K562 (cell line): ENCODE measurements around the gene SETD5. TPM values are rescaled to one million over a fixed set of nuclear protein-coding genes. Genes with fewer than 3 reads are reported as not detected.

Experiments used
- ASH1L ChIP-seq: fragments of 450-650 bp; IDR thresholded peaks from 2 replicates; pipeline ENCODE4 v1.6.1; 2018; ENCODE audit warnings: borderline replicate concordance, mild to moderate bottlenecking, low read depth; ENCODE audit not compliant: partially characterized antibody
- DIDO1 ChIP-seq: fragments of 450-650 bp; IDR thresholded peaks from 2 replicates; pipeline ENCODE4 v1.6.1; 2016; ENCODE audit warnings: low read depth, missing biosample characterization, missing genetic modification characterization
- ESRRB ChIP-seq: fragments of 250-450 bp; sonication (Bioruptor Pico); IDR thresholded peaks from 2 replicates; pipeline ENCODE4 v1.5.0; 2020; ENCODE audit warnings: mild to moderate bottlenecking, moderate library complexity, borderline replicate concordance
- ETV6 ChIP-seq, 3 experiments: fragments of 150-350 bp in 1 of 3; sonication (generic) in 1 of 3; formaldehyde crosslinking in 1 of 3; IDR thresholded peaks; 2 replicates each; pipeline versions ENCODE4 v1.6.1 to v1.8.0; 2014 to 2022; ENCODE audit warnings: borderline replicate concordance in 2 of 3, low read depth in 2 of 3, antibody characterized with exemption in 1 of 3, low read length in 1 of 3, mild to moderate bottlenecking in 1 of 3, missing genetic modification reagents in 1 of 3
- HNRNPH1 ChIP-seq: fragments of 200-400 bp; formaldehyde crosslinking; optimal IDR thresholded peaks from 2 replicates; pipeline ENCODE3; 2017; ENCODE audit warnings: low read depth, mild to moderate bottlenecking, low read length, moderate library complexity
- KDM4B ChIP-seq, 2 experiments: fragments of 450-650 bp in 1 of 2; sonication (generic) in 1 of 2; IDR thresholded peaks; 2 replicates each; pipeline ENCODE4 v1.6.1; 2016 to 2017; ENCODE audit warnings: borderline replicate concordance in 2 of 2, antibody characterized with exemption in 1 of 2, low read depth in 1 of 2, mild to moderate bottlenecking in 1 of 2
- KDM5B ChIP-seq: fragments of 200-600 bp; sonication (generic); IDR thresholded peaks from 2 replicates; pipeline ENCODE4 v1.6.1; 2012; ENCODE audit warnings: low read depth, mild to moderate bottlenecking, moderate library complexity, low read length, control low read depth, inconsistent platforms; ENCODE audit not compliant: insufficient replicate concordance
- MEF2A ChIP-seq: IDR thresholded peaks from 2 replicates; pipeline ENCODE4 v1.6.1; 2011; ENCODE audit warnings: low read depth, mild to moderate bottlenecking, low read length, moderate library complexity; ENCODE audit not compliant: control insufficient read depth
- MTA3 ChIP-seq: fragments of 450-650 bp; formaldehyde crosslinking; IDR thresholded peaks from 2 replicates; pipeline ENCODE4 v1.6.1; 2017; ENCODE audit warnings: mild to moderate bottlenecking, borderline replicate concordance
- NFIC ChIP-seq: fragments of 450-650 bp; IDR thresholded peaks from 2 replicates; pipeline ENCODE4 v1.6.1; 2017; ENCODE audit warnings: mild to moderate bottlenecking, inconsistent platforms
- NR4A1 ChIP-seq, 2 experiments: fragments of 250-450 bp in 1 of 2; fragments of 450-650 bp in 1 of 2; sonication (Bioruptor Pico) in 1 of 2; IDR thresholded peaks; 2 replicates each; pipeline versions ENCODE4 v1.4.0 to v1.6.1; 2016 to 2020; ENCODE audit warnings: mild to moderate bottlenecking in 2 of 2, missing compliant biosample characterization in 1 of 2, missing genetic modification characterization in 1 of 2, moderate library complexity in 1 of 2
- POLR2A ChIP-seq: fragments of 450-650 bp; conservative IDR thresholded peaks from 2 replicates; pipeline ENCODE4 v1.6.1; 2016
- POLR2AphosphoS2 ChIP-seq: IDR thresholded peaks from 2 replicates; pipeline ENCODE4 v1.6.1; 2012; ENCODE audit warnings: low read length, improper control_type of control experiment
- RBM15 ChIP-seq: fragments of 200-400 bp; formaldehyde crosslinking; IDR thresholded peaks from 2 replicates; pipeline ENCODE4 v1.6.1; 2018; ENCODE audit warnings: mild to moderate bottlenecking, low read length, moderate library complexity; ENCODE audit not compliant: insufficient read depth
- SRSF9 ChIP-seq: fragments of 200-400 bp; formaldehyde crosslinking; IDR thresholded peaks from 2 replicates; pipeline ENCODE4 v1.6.1; 2017; ENCODE audit warnings: low read depth, low read length, borderline replicate concordance
- STAT5B ChIP-seq: fragments of 250-450 bp; sonication (Bioruptor Pico); IDR thresholded peaks from 2 replicates; pipeline ENCODE4 v1.8.0; 2021; ENCODE audit warnings: mild to moderate bottlenecking, inconsistent platforms
- TCF7 ChIP-seq: sonication (generic); IDR thresholded peaks from 2 replicates; pipeline ENCODE4 v1.6.1; 2016; ENCODE audit warnings: antibody characterized with exemption, borderline replicate concordance
- ZNF263 ChIP-seq: sonication (generic); formaldehyde crosslinking; IDR thresholded peaks from 2 replicates; pipeline ENCODE4 v1.8.0; 2022; ENCODE audit warnings: mild to moderate bottlenecking, missing genetic modification reagents, borderline replicate concordance
- ZNF316 ChIP-seq: fragments of 450-650 bp; IDR thresholded peaks from 2 replicates; pipeline ENCODE4 v1.6.1; 2016
- polyA plus RNA-seq, 8 experiments: library from polyadenylated mRNA; depleted of rRNA in 4 of 8; stranded (reverse) in 5 of 8; unstranded in 3 of 8; fragments of >200 nt; fragmentation: Nextera tagmentation in 2 of 8; fragmentation: Illumina TruSeq in 1 of 8; extraction: Ambion mirVana in 2 of 8; extraction: Trizol in 1 of 8; gene quantifications; 2 replicates each; pipeline versions ENCODE4 v1.2.1 to v1.2.3, GENCODE V29; 2011 to 2014; ENCODE audit warnings: inconsistent platforms in 1 of 8, missing spikeins in 1 of 8
- total RNA-seq, 7 experiments: library from RNA; depleted of rRNA in 6 of 7; stranded (reverse); fragments of >200 nt in 6 of 7; fragmentation: Illumina TruSeq in 2 of 7; extraction: Trizol in 2 of 7; gene quantifications; 2 replicates each; pipeline versions ENCODE4 v1.2.1 to v1.2.3, GENCODE V29; 2011 to 2021; ENCODE audit warnings: low replicate concordance in 1 of 7
- TF ChIP-seq, protein P1 (sequence below): fragments of 450-650 bp; formaldehyde crosslinking; IDR thresholded peaks from 2 replicates; pipeline ENCODE4 v1.4.0; 2020; ENCODE audit warnings: mild to moderate bottlenecking
- TF ChIP-seq, protein P2 (sequence below): IDR thresholded peaks from 3 replicates; pipeline ENCODE4 v1.6.1; 2011; ENCODE audit warnings: borderline replicate concordance, mild to moderate bottlenecking, moderate library complexity; ENCODE audit not compliant: insufficient read length; ENCODE audit errors: extremely low read depth

SETD5 gene
- total and polyA plus RNA-seq, 9 of the 15 experiments (the other 6 are each of a cell fraction or from before 2014, with no cell fraction given): 20.8 to 135 (median 87.2) TPM

DNA sequence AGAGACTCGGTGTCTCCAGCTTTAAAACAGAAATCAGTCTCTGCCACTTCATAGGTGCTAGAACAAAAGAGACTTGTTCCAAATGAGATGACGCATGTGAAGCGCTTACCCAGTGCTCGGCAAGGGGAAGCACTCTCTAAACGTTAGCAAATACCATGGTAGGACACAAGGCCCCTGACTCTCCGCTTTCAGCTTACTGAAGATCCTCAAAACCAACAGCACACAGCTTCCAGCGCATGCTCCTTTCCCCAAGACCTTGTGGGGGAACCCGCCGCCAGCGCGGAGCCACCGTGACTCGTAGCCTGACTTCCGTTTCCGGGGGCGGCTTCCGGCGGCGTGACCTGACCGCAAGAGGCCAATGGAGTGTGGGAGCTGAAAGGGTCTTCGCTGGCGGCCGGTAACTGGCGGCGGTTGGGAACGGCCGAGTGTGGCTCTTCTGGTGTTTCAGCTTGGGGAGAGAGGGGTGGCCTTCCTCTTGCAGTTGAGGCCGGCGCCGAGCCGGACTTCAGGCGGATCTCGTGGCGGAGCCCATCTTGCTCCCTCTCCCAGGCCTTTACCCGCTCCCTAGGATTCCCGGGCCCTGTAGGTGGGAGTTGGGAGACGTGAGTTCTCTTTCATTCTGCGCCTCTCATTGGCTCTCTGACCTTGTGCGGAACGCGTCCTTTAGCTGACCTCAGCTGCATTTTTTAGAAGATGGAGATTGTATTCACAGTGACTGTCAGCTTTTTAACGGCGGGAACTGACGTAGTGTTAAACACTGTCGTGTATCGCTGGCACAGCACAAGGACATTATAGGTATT, 34.5 kb upstream of the SETD5 start, which contains the start of gene THUMPD3 (continued):
- TF ChIP-seq POLR2AphosphoS2 (peak; percentile 50; the same call in 1 of the 2 replicates), ZNF316 (peak; percentile 95), NFIC (peak; percentile 37; the same call in 1 of the 2 replicates), KDM4B (IDR thresholded peaks at IDR 0.05; ENCODE audit: borderline replicate concordance in 2 of 2, low read depth in 1 of 2) (peak in 1 of 2 experiments; percentile 96; a peak in 2 of 4 replicates), DIDO1 (peak; percentile 85), ETV6 (IDR thresholded peaks at IDR 0.05; ENCODE audit: borderline replicate concordance in 1 of 2, low read depth in 2 of 2, low read length in 1 of 2) (peak; percentile 59 to 81; a peak in 2 of 4 replicates), ETV6 (CRISPR knock-in tag; IDR thresholded peaks at IDR 0.05; ENCODE audit: borderline replicate concordance) (0 out of 2 replicates have a peak, but pooled peaks have one; percentile 63), ASH1L (peak; percentile 16), MTA3 (peak; percentile 86; the same call in 1 of the 2 replicates), KDM5B (peak; percentile 98), RBM15 (no peak), NR4A1 (CRISPR knock-in tag; IDR thresholded peaks at IDR 0.05) (peak; percentile 80; the same call in 1 of the 2 replicates), NR4A1 (tag; IDR thresholded peaks at IDR 0.05) (peak; percentile 53; the same call in 1 of the 2 replicates), HNRNPH1 (no peak), ESRRB (CRISPR knock-in tag) (no peak), TCF7 (peak; percentile 59; the same call in 1 of the 2 replicates), POLR2A (peak; percentile 99), MEF2A (no peak), SRSF9 (no peak), ZNF263 (CRISPR knock-in tag) (peak; percentile 57), STAT5B (no peak)
- TF ChIP-seq, protein P1, sequence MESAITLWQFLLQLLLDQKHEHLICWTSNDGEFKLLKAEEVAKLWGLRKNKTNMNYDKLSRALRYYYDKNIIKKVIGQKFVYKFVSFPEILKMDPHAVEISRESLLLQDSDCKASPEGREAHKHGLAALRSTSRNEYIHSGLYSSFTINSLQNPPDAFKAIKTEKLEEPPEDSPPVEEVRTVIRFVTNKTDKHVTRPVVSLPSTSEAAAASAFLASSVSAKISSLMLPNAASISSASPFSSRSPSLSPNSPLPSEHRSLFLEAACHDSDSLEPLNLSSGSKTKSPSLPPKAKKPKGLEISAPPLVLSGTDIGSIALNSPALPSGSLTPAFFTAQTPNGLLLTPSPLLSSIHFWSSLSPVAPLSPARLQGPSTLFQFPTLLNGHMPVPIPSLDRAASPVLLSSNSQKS: no peak
- TF ChIP-seq, protein P2, sequence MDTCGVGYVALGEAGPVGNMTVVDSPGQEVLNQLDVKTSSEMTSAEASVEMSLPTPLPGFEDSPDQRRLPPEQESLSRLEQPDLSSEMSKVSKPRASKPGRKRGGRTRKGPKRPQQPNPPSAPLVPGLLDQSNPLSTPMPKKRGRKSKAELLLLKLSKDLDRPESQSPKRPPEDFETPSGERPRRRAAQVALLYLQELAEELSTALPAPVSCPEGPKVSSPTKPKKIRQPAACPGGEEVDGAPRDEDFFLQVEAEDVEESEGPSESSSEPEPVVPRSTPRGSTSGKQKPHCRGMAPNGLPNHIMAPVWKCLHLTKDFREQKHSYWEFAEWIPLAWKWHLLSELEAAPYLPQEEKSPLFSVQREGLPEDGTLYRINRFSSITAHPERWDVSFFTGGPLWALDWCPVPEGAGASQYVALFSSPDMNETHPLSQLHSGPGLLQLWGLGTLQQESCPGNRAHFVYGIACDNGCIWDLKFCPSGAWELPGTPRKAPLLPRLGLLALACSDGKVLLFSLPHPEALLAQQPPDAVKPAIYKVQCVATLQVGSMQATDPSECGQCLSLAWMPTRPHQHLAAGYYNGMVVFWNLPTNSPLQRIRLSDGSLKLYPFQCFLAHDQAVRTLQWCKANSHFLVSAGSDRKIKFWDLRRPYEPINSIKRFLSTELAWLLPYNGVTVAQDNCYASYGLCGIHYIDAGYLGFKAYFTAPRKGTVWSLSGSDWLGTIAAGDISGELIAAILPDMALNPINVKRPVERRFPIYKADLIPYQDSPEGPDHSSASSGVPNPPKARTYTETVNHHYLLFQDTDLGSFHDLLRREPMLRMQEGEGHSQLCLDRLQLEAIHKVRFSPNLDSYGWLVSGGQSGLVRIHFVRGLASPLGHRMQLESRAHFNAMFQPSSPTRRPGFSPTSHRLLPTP: no peak
